ENCODE measurements around the gene ABHD4.

DNA sequence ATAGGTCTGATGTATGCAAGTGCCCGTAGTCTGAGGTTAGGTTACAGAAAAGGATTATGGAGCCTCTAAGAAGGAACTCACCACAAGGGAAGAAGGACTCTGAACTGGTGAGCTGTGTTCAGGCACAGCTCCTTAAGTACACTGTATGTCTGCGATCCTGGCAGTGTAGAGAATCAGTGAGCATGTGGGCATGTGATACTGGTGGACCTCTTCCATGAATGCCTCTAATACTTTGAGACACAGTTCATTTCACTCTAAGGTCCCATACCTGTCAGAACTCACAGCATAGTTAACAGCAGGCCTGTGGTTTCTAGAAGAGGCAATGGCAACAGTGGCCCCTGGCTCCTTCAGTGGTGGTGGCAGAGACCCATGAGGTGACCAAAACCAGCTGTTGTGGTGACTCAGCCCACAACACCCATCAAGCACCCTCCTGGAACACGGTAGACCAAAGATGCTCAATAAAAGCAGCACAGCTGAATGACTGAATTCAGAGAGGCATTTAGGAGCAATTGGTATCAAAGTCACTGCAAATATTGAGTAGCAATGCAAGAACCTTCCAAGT lies 52.9 kb downstream of the ABHD4 start:
- TF ChIP-seq CTCF (IDR thresholded peaks at IDR 0.05) (no peak), POLR2A (IDR thresholded peaks at IDR 0.05) (no peak), POLR2AphosphoS5 (IDR thresholded peaks at IDR 0.05) (no peak)

Measured in prostate gland (tissue), 2 donors.